DMS153 (cell line): Measurements from ENCODE around the gene BICRA.
"Not testable (repeated sequence)": the region's sequence is repeated elsewhere in the genome, so short reads cannot be mapped to it uniquely, and the experiment has no call there.

ENCODE experiments used
- DNase-seq: peaks from one replicate; lab custom pipeline; 2025; lab: John Stamatoyannopoulos, UW

BICRA gene

GRCh38 chr19:47663435-47663910 lies 54.5 kb downstream of the BICRA start:
- DNase-seq: no peak

GRCh38 chr19:47663911-47664771 lies 55.2 kb downstream of the BICRA start:
- no peak for DNase-seq

GRCh38 chr19:47668556-47668955 lies 59.6 kb downstream of the BICRA start:
- not testable (repeated sequence) for DNase-seq

GRCh38 chr19:47670736-47671135 lies 61.8 kb downstream of the BICRA start:
- no peak for DNase-seq

- no peak for DNase-seq
Measured at GRCh38 chr19:47671499-47671898, 62.6 kb downstream of the BICRA start.

GRCh38 chr19:47673426-47673825 lies 64.5 kb downstream of the BICRA start:
- no peak for DNase-seq

GRCh38 chr19:47674548-47674947 lies 65.6 kb downstream of the BICRA start:
- DNase-seq: no peak

GRCh38 chr19:47675271-47675670 lies 66.3 kb downstream of the BICRA start:
- DNase-seq: no peak

GRCh38 chr19:47675859-47676258 lies 66.9 kb downstream of the BICRA start:
- no peak for DNase-seq

GRCh38 chr19:47676811-47677210 lies 67.9 kb downstream of the BICRA start:
- DNase-seq: no peak

GRCh38 chr19:47679251-47679900 lies 70.4 kb downstream of the BICRA start:
- no peak for DNase-seq

GRCh38 chr19:47679922-47680857 lies 71.3 kb downstream of the BICRA start:
- no peak for DNase-seq

GRCh38 chr19:47680858-47681332 lies 72.0 kb downstream of the BICRA start:
- no peak for DNase-seq

- DNase-seq: no peak
Measured at GRCh38 chr19:47681388-47681787, 72.5 kb downstream of the BICRA start.

- DNase-seq: no peak
Measured at GRCh38 chr19:47681936-47682335, 73.0 kb downstream of the BICRA start.

GRCh38 chr19:47682939-47683338 lies 74.0 kb downstream of the BICRA start:
- DNase-seq: no peak

- DNase-seq: no peak
Measured at GRCh38 chr19:47686679-47687450, 77.9 kb downstream of the BICRA start.

- no peak for DNase-seq
Measured at GRCh38 chr19:47687906-47688305, 79.0 kb downstream of the BICRA start.

GRCh38 chr19:47691090-47691489 lies 82.2 kb downstream of the BICRA start:
- no peak for DNase-seq

GRCh38 chr19:47691782-47692181 lies 82.8 kb downstream of the BICRA start:
- DNase-seq: no peak

GRCh38 chr19:47693489-47693888 lies 84.6 kb downstream of the BICRA start:
- no peak for DNase-seq
